ENCODE measurements around the gene RNF166.
A peak's percentile ranks its signal among the peaks of the same experiment; 100 is the strongest.

The RNF166 gene

DNA sequence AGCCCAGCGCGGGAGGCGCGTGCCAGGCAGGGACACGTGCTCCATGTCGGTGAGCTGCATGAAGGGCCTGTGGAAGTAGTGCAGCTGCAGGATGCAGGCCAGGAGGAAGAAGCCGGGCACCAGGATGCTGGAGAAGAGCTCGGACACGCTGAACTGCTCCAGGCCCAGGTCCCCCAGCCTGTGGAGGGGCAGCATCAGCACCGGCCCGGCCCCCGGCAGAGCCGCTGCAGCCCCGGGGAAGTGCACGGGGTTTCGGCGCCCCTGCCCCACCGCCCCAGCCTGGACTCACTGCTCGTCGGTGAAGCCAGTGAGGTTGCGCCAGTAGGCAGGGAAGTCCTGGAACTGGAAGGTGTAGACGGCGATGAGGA is 28.1 kb upstream of the RNF166 start:
- H3K4me3 ChIP-seq (replicated peaks; ENCODE audit: low read depth, low read length): no peak overlapping the region
- TF ChIP-seq, protein P1, sequence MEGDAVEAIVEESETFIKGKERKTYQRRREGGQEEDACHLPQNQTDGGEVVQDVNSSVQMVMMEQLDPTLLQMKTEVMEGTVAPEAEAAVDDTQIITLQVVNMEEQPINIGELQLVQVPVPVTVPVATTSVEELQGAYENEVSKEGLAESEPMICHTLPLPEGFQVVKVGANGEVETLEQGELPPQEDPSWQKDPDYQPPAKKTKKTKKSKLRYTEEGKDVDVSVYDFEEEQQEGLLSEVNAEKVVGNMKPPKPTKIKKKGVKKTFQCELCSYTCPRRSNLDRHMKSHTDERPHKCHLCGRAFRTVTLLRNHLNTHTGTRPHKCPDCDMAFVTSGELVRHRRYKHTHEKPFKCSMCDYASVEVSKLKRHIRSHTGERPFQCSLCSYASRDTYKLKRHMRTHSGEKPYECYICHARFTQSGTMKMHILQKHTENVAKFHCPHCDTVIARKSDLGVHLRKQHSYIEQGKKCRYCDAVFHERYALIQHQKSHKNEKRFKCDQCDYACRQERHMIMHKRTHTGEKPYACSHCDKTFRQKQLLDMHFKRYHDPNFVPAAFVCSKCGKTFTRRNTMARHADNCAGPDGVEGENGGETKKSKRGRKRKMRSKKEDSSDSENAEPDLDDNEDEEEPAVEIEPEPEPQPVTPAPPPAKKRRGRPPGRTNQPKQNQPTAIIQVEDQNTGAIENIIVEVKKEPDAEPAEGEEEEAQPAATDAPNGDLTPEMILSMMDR (IDR thresholded peaks at IDR 0.05; ENCODE audit: low read length, missing control alignments): no peak
- no peak for DNase-seq (ENCODE audit: low read depth)

- H3K4me3 ChIP-seq (replicated peaks; ENCODE audit: low read depth, low read length): no peak overlapping the region
- no peak for DNase-seq (ENCODE audit: low read depth)
- TF ChIP-seq, protein P1 (IDR thresholded peaks at IDR 0.05; ENCODE audit: low read length, missing control alignments): no peak
These were observed 27.6 kb upstream of the RNF166 start for GRCh38 chr16:88733630-88734360.

DNA sequence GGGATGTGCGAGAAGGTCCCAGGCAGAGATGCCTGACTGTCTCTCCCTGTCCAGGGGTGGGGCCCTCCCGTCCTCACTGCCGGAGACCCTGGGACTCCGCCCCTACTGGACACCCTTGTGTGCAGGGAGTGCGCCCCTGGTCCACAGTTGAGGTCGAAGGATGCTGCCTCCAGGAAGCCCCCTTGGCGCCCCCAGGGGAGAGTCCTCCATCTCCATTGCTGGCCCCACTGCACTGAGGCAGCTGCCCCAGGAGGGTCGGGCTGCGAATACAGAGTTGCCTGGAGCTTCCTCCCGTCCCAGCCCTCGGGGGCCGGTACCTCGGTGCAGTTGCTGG is 26.7 kb upstream of the RNF166 start:
- DNase-seq (ENCODE audit: low read depth): no peak

DNA sequence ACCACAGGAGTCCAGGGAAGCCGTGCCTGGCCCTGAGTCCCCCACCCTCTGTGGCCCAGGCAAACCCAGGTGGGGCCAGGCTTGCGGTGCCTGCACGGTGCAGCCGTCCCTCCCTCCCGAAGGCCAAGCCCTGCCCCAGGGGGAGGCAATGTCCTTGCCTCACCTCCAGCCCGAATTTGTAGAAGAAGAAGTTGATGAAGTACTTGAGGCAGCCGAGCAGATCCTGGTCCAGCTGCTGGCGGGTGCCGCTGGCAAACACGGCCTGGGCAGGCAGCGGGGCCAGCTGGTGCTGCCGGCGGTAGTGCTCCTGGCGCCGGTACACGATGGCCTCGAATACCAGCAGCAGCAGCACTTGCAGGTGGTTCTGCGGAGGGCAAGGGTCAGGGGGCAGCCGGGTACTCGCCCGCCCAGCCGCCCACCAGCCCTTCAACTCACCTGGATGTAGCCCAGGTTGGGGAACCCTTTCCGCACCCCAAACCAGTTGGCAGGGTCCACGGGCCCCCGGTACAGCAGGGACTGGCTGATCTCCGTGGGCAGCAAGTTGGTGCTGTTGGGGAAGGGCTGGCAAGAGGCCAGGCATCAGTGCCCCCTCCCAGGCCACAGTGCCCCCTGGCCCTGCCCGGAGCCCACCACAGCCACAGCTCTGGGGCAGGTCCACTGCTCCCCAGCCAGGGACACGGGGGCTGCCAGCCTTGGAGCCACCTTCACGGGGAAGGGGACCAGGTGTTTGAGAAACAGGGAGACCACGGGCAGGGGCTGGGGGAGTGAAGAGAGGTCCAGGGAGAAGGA is 26.2 kb upstream of the RNF166 start:
- TF ChIP-seq, protein P1 (IDR thresholded peaks at IDR 0.05; ENCODE audit: low read length, missing control alignments): no peak
- no peak for DNase-seq (ENCODE audit: low read depth)
- H3K4me3 ChIP-seq (replicated peaks; ENCODE audit: low read depth, low read length): no peak overlapping the region

More for the DNA sequence above, 26.7 kb upstream of the RNF166 start:
- TF ChIP-seq, protein P1 (IDR thresholded peaks at IDR 0.05; ENCODE audit: low read length, missing control alignments): no peak
- H3K4me3 ChIP-seq (replicated peaks; ENCODE audit: low read depth, low read length): no peak overlapping the region

DNA sequence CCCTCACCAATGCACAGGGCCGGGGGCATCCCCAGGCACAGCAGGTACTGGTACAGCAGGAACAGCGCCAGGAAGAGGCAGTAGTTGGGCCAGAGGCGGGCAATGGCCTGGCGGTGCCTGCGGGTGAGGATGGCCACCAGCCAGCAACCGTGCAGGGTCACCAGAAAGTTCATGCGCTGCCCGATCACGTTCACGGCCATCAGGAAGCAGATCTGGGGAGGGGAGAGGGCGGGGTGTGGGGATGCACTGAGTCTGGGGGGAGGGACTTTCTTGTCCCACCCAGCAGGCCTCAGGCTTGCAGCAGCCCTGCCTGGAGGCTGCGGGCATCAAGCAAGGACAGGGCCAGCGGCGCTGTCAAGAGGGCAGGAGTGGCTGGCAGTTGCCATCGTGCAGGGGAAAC is 25.5 kb upstream of the RNF166 start:
- no peak overlapping the region for H3K4me3 ChIP-seq (replicated peaks; ENCODE audit: low read depth, low read length)
- DNase-seq (ENCODE audit: low read depth): no peak
- TF ChIP-seq, protein P1 (IDR thresholded peaks at IDR 0.05; ENCODE audit: low read length, missing control alignments): no peak

- TF ChIP-seq, protein P1 (IDR thresholded peaks at IDR 0.05; ENCODE audit: low read length, missing control alignments): no peak
- peak; percentile 19 for DNase-seq (ENCODE audit: low read depth)
- H3K4me3 ChIP-seq (replicated peaks; ENCODE audit: low read depth, low read length): no peak overlapping the region
These were observed 24.7 kb upstream of the RNF166 start for GRCh38 chr16:88730632-88731607.

Measured in fibroblast of pulmonary artery (primary cell).